Measurements from ENCODE around the gene EDN3. TPM values are rescaled to one million over a fixed set of nuclear protein-coding genes. Genes with fewer than 3 reads are reported as not detected.

EDN3 gene
- total and polyA plus RNA-seq, 2 experiments from 2014 or later: not detected

DNA sequence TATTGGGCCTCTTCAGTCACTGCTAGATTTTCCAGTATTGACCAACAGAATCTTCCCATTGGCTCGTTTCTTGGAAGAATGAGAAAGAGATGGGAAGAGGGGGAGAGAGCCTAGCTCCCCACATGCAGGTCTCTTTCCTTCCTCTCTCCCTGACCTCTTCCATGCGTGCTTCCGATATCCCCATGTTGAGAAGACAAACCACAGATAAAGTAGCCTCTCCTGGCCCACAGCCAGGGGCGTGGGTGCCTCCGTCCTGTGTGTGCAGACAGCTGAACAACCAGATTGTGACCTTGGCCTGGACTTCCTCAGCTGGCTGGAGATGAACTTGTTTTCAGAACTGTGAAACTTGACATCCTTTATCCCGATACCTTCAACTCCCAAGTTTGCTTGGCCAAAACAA, 71.0 kb downstream of the EDN3 start:
- no peak for TF ChIP-seq CTCF (IDR thresholded peaks at IDR 0.05; ENCODE audit: low read depth, low read length)
- no peak overlapping the region for H3K27ac ChIP-seq

DNA sequence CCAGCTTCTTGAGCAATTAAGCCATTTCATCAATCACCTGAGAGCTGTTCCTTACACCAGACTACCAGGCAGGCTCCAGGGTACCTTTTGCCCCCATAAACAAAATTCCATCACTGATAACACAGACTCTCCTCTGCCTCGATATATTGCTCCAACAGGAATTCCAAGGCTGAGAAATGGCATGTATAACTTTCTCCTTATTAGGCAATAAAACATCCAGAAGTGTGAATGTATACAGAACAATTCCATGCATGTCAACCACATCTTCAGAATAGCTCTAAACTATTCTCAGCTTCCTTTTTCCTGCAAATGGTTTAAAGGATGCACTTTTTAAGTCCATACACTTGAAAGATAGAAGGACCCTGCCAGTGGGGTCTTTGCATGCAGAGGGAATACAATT, 73.8 kb downstream of the EDN3 start:
- no peak for DNase-seq (ENCODE audit: low read depth in 1 of 2, low spot score in 1 of 2)
- Histone ChIP-seq H3K27ac (no peak overlapping the region), H3K4me3 (no peak overlapping the region), H3K9me3 (ENCODE audit: low read depth) (no peaks in the 10 kb centered on the region), H3K4me1 (ENCODE audit: low read depth) (no peaks in the 10 kb centered on the region), H3K27me3 (peaks cover 30% of the 10 kb centered on the region), H3K36me3 (no peaks in the 10 kb centered on the region)
- no peak for TF ChIP-seq CTCF (IDR thresholded peaks at IDR 0.05; ENCODE audit: low read depth, low read length)

More for the DNA sequence above, 71.0 kb downstream of the EDN3 start:
- Histone ChIP-seq H3K4me1 (ENCODE audit: low read depth) (no peaks in the 10 kb centered on the region), H3K27me3 (peaks cover 28% of the 10 kb centered on the region), H3K4me3 (no peak overlapping the region), H3K36me3 (no peaks in the 10 kb centered on the region), H3K9me3 (ENCODE audit: low read depth) (no peaks in the 10 kb centered on the region)
- no peak for DNase-seq (ENCODE audit: low read depth in 1 of 2, low spot score in 1 of 2)

DNA sequence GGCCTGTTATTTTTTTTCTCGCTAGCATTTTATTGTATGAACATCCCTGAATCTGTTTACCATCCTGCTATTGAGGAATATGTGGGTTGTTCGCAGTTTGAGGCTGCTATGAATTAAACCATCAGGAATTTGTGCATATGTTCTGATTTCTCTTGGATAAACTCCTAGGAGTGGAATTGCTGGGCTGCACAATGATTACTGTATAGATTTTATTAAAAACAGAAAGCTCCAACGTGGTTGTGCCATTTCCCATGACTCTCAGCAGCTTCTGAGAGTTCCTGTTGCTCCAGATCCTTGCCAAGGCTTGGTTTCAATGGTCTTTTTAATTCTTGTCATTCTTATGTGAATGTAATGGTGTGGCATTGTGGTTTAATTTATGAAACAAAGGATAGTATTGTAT, 75.1 kb downstream of the EDN3 start:
- Histone ChIP-seq H3K4me1 (ENCODE audit: low read depth) (no peaks in the 10 kb centered on the region), H3K9me3 (ENCODE audit: low read depth) (no peaks in the 10 kb centered on the region), H3K4me3 (no peak overlapping the region), H3K27ac (no peak overlapping the region), H3K27me3 (peaks cover 43% of the 10 kb centered on the region), H3K36me3 (no peaks in the 10 kb centered on the region)
- no peak for DNase-seq (ENCODE audit: low read depth in 1 of 2, low spot score in 1 of 2)
- no peak for TF ChIP-seq CTCF (IDR thresholded peaks at IDR 0.05; ENCODE audit: low read depth, low read length)

Other genes with a start within 250 kb of the EDN3 start
- gene ZNF831, start 136.8 kb upstream of the EDN3 start, total RNA-seq: not detected in 2 replicates
- not detected in 2 replicates for gene ZNF831, start 136.8 kb upstream of the EDN3 start, polyA plus RNA-seq

Measured in cardiac muscle cell (in vitro differentiated cells and primary cell).